Karpas-422 (cell line): ENCODE results near the gene ACE2. TPM values are rescaled to one million over a fixed set of nuclear protein-coding genes. Genes with fewer than 3 reads are reported as not detected.

Source experiments
- DNase-seq: peaks from one replicate; pipeline ENCODE4 v3.0.0-alpha.2; 2015
- H2AFZ ChIP-seq: fragments of 200-600 bp; sonication (generic); 2 replicates; pipeline ENCODE4 v1.6.1; 2014; ENCODE audit warnings: antibody characterized with exemption, low read length, mixed read lengths
- H3K27ac ChIP-seq: fragments of 200-600 bp; sonication (generic); 2 replicates; pipeline ENCODE4 v1.5.1; 2014; ENCODE audit warnings: mild to moderate bottlenecking, low read length, moderate library complexity
- H3K27me3 ChIP-seq: fragments of 200-600 bp; sonication (generic); 2 replicates; pipeline ENCODE4 v1.6.1; 2014; ENCODE audit warnings: low read length, mixed read lengths
- H3K36me3 ChIP-seq: fragments of 200-600 bp; sonication (generic); 2 replicates; pipeline ENCODE4 v1.6.1; 2014; ENCODE audit warnings: low read length, mixed read lengths; ENCODE audit not compliant: insufficient read depth
- H3K4me1 ChIP-seq: fragments of 200-600 bp; sonication (generic); 2 replicates; pipeline ENCODE4 v1.6.1; 2014; ENCODE audit warnings: mild to moderate bottlenecking, low read length, mixed read lengths
- H3K4me2 ChIP-seq: fragments of 200-600 bp; sonication (generic); 2 replicates; pipeline ENCODE4 v1.6.1; 2014; ENCODE audit warnings: low read length, low read depth, mild to moderate bottlenecking; ENCODE audit not compliant: poor library complexity, severe bottlenecking
- H3K4me3 ChIP-seq: fragments of 200-600 bp; sonication (generic); 2 replicates; pipeline ENCODE4 v1.5.1; 2014; ENCODE audit warnings: mild to moderate bottlenecking, antibody characterized with exemption, low read length, mixed read lengths
- H3K79me2 ChIP-seq: fragments of 200-600 bp; sonication (generic); 2 replicates; pipeline ENCODE4 v1.6.1; 2014; ENCODE audit warnings: mild to moderate bottlenecking, low read length, mixed read lengths
- H3K9ac ChIP-seq: fragments of 200-600 bp; sonication (generic); 2 replicates; pipeline ENCODE4 v1.6.0; 2014; ENCODE audit warnings: low read length
- H3K9me2 ChIP-seq: fragments of 200-600 bp; sonication (generic), shearing (Covaris generic); replicated peaks from 2 replicates; pipeline ENCODE4 v1.6.0; 2014; ENCODE audit warnings: mild to moderate bottlenecking, low read length, moderate library complexity; ENCODE audit not compliant: insufficient read depth
- H3K9me3 ChIP-seq: fragments of 300-700, 200-600 bp; sonication (generic); 2 replicates; pipeline ENCODE4 v1.6.1; 2014; ENCODE audit warnings: low read length, mixed read lengths
- H4K20me1 ChIP-seq: fragments of 200-600 bp; sonication (generic); 2 replicates; pipeline ENCODE4 v1.6.1; 2014; ENCODE audit warnings: mild to moderate bottlenecking, antibody characterized with exemption, low read length, low read depth; ENCODE audit not compliant: insufficient read depth
- total RNA-seq: library from RNA; depleted of rRNA; stranded (reverse); fragments of >200 nt; shearing (Covaris generic); gene quantifications from 2 replicates; pipeline ENCODE4 v1.2.3, GENCODE V29; 2014; ENCODE audit warnings: low replicate concordance; rRNA removed

Gene ACE2
- total RNA-seq, 1 experiment from 2014 or later: not detected

GRCh38 chrX:15522464-15522863 is 78.3 kb downstream of the ACE2 start:
- H3K79me2 ChIP-seq: no peaks in the 10 kb centered on the region

GRCh38 chrX:15515931-15516330 is 84.8 kb downstream of the ACE2 start:
- H3K9ac ChIP-seq: no peak overlapping the region
- H3K36me3 ChIP-seq: peaks cover 35% of the 10 kb centered on the region; the same call in 1 of the 2 replicates
- no peak overlapping the region for H3K4me3 ChIP-seq
- no peaks in the 10 kb centered on the region for H4K20me1 ChIP-seq
- no peaks in the 10 kb centered on the region for H3K27me3 ChIP-seq
- H3K4me1 ChIP-seq: peaks cover 62% of the 10 kb centered on the region
- H2AFZ ChIP-seq: no peak overlapping the region
- peaks cover 4% of the 10 kb centered on the region; the same call in 1 of the 2 replicates for H3K9me3 ChIP-seq
- H3K27ac ChIP-seq: no peak overlapping the region
- no peaks in the 10 kb centered on the region for H3K9me2 ChIP-seq
- H3K79me2 ChIP-seq: no peaks in the 10 kb centered on the region
- no peak for DNase-seq
- no peak overlapping the region for H3K4me2 ChIP-seq

More at GRCh38 chrX:15522464-15522863, 78.3 kb downstream of the ACE2 start:
- H4K20me1 ChIP-seq: no peaks in the 10 kb centered on the region
- H3K27me3 ChIP-seq: no peaks in the 10 kb centered on the region
- no peak overlapping the region for H2AFZ ChIP-seq
- peaks cover 40% of the 10 kb centered on the region; the same call in 1 of the 2 replicates for H3K36me3 ChIP-seq
- no peak for DNase-seq
- H3K9ac ChIP-seq: no peak overlapping the region
- H3K9me3 ChIP-seq: peaks cover 4% of the 10 kb centered on the region; the same call in 1 of the 2 replicates
- no peak overlapping the region for H3K4me3 ChIP-seq
- peaks cover 67% of the 10 kb centered on the region for H3K4me1 ChIP-seq
- H3K9me2 ChIP-seq: no peaks in the 10 kb centered on the region
- no peak overlapping the region for H3K4me2 ChIP-seq
- no peak overlapping the region for H3K27ac ChIP-seq

GRCh38 chrX:15514279-15514678 is 86.5 kb downstream of the ACE2 start:
- Histone ChIP-seq H3K4me3 (no peak overlapping the region), H3K27me3 (no peaks in the 10 kb centered on the region), H3K9me2 (no peaks in the 10 kb centered on the region), H3K79me2 (no peaks in the 10 kb centered on the region), H4K20me1 (no peaks in the 10 kb centered on the region), H2AFZ (no peak overlapping the region), H3K9me3 (peaks cover 2% of the 10 kb centered on the region; the same call in 1 of the 2 replicates), H3K9ac (no peak overlapping the region), H3K4me1 (peaks cover 65% of the 10 kb centered on the region), H3K27ac (peak overlapping the region; percentile 98), H3K36me3 (peaks cover 29% of the 10 kb centered on the region; the same call in 1 of the 2 replicates), H3K4me2 (no peak overlapping the region)
- DNase-seq: no peak

GRCh38 chrX:15512401-15512965 is 88.3 kb downstream of the ACE2 start:
- H3K36me3 ChIP-seq: peaks cover 19% of the 10 kb centered on the region; the same call in 1 of the 2 replicates
- peak overlapping the region; percentile 68 for H3K9ac ChIP-seq
- peak overlapping the region; percentile 55 for H3K4me3 ChIP-seq
- H4K20me1 ChIP-seq: no peaks in the 10 kb centered on the region
- DNase-seq: peak; percentile 94
- peak overlapping the region; percentile 98 for H3K27ac ChIP-seq
- no peaks in the 10 kb centered on the region for H3K9me3 ChIP-seq
- no peaks in the 10 kb centered on the region for H3K9me2 ChIP-seq
- peak overlapping the region; percentile 80 for H3K4me2 ChIP-seq
- no peaks in the 10 kb centered on the region for H3K79me2 ChIP-seq
- H2AFZ ChIP-seq: no peak overlapping the region
- peaks cover 79% of the 10 kb centered on the region for H3K4me1 ChIP-seq
- H3K27me3 ChIP-seq: no peaks in the 10 kb centered on the region

GRCh38 chrX:15511563-15511962 is 89.2 kb downstream of the ACE2 start:
- peak overlapping the region; percentile 44 for H3K9ac ChIP-seq
- H3K9me2 ChIP-seq: no peaks in the 10 kb centered on the region
- H3K4me3 ChIP-seq: no peak overlapping the region
- H4K20me1 ChIP-seq: no peaks in the 10 kb centered on the region
- H3K9me3 ChIP-seq: no peaks in the 10 kb centered on the region
- H2AFZ ChIP-seq: no peak overlapping the region
- H3K36me3 ChIP-seq: peaks cover 13% of the 10 kb centered on the region; the same call in 1 of the 2 replicates
- peak overlapping the region; percentile 80 for H3K4me2 ChIP-seq
- no peaks in the 10 kb centered on the region for H3K27me3 ChIP-seq
- DNase-seq: peak; percentile 55
- peaks cover 88% of the 10 kb centered on the region for H3K4me1 ChIP-seq
- H3K79me2 ChIP-seq: no peaks in the 10 kb centered on the region
- peak overlapping the region; percentile 98 for H3K27ac ChIP-seq

Other genes starting within 250 kb of the ACE2 start
- not detected in 2 replicates for gene VEGFD, start 216.5 kb downstream of the ACE2 start, total RNA-seq
- 0.72 TPM in 1 of 2 replicates, not detected in the other for gene PIR, start 107.6 kb downstream of the ACE2 start, total RNA-seq
- gene BMX, start 100.2 kb downstream of the ACE2 start, total RNA-seq: 8.2 and 11.1 TPM in 2 replicates
- gene CLTRN, start 63.8 kb upstream of the ACE2 start, total RNA-seq: 0.18 and 0.86 TPM in 2 replicates
- gene CA5B, start 137.3 kb upstream of the ACE2 start, total RNA-seq: 11.6 and 14.1 TPM in 2 replicates
- gene ZRSR2, start 189.5 kb upstream of the ACE2 start, total RNA-seq: 13.4 and 18.3 TPM in 2 replicates